ENCODE data around the gene PML. TPM values are rescaled to one million over a fixed set of nuclear protein-coding genes. Genes with fewer than 3 reads are reported as not detected.

Gene PML
- total RNA-seq, 1 experiment from 2014 or later = 67.2 TPM

DNA sequence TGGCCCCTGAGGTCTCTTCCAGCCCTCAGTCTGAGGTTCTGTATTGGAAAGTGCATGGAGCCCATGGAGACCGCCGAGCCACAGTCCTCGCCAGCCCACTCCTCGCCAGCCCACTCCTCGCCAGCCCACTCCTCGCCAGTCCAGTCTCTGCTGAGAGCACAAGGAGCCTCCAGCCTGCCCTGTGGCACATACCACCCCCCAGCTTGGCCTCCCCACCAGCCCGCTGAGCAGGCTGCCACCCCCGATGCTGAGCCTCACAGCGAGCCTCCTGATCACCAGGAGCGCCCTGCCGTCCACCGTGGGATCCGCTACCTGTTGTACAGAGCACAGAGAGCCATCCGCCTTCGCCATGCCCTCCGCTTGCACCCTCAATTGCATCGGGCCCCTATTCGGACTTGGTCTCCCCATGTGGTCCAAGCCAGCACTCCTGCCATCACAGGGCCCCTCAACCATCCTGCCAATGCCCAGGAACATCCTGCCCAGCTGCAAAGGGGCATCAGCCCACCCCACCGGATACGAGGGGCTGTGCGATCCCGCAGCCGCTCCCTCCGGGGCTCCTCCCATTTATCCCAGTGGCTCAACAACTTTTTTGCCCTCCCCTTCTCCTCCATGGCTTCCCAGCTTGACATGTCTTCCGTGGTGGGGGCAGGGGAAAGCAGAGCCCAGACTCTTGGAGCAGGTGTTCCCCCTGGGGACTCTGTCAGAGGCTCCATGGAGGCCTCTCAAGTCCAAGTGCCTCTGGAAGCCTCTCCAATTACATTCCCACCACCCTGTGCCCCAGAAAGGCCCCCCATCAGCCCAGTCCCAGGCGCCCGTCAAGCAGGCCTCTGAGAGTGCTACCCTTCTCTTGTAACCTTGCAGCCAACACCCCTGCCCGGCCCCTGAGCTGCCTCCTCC lies 40.9 kb downstream of the PML start:
- intact Hi-C loops (cut with micrococcal nuclease; ENCODE audit: unreplicated experiment) = loop anchor here (10.0 kb wide), 1 partner anchor 61 kb away; no protein-coding TSS in a partner anchor
- no peaks in the 10 kb centered on the region for H3K9me2 ChIP-seq (ENCODE audit: insufficient read depth)
- 0 out of 2 replicates have a peak, but pooled peaks cover 3% of the 10 kb centered on the region for H3F3A ChIP-seq (ENCODE audit: insufficient read depth, low read depth)
- CTCF ChIA-PET = no interaction called here
- no peak overlapping the region for H3K27ac ChIP-seq
- BruUV-seq (replicated peaks) = no TSS peak
- no peaks in the 10 kb centered on the region for H3K79me2 ChIP-seq (ENCODE audit: low read depth)
- H3K27me3 ChIP-seq (ENCODE audit: insufficient read depth, low read depth) = no peaks in the 10 kb centered on the region
- H3K4me1 ChIP-seq (replicated peaks; ENCODE audit: insufficient read depth) = peaks cover 5% of the 10 kb centered on the region; the same call in 1 of the 2 replicates
- no peaks in the 10 kb centered on the region for H3K9me3 ChIP-seq (ENCODE audit: insufficient read depth, low read depth)
- no peak for DNase-seq
- H4K20me1 ChIP-seq (ENCODE audit: insufficient read depth) = no peaks in the 10 kb centered on the region
- H3K4me3 ChIP-seq = no peak overlapping the region
- H3K4me2 ChIP-seq = no peak overlapping the region
- POLR2A ChIA-PET (ENCODE audit: unreplicated experiment) = no interaction called here
- TF ChIP-seq EZH2 (IDR thresholded peaks at IDR 0.05; ENCODE audit: low read depth) = no peak
- TF ChIP-seq, protein P1, sequence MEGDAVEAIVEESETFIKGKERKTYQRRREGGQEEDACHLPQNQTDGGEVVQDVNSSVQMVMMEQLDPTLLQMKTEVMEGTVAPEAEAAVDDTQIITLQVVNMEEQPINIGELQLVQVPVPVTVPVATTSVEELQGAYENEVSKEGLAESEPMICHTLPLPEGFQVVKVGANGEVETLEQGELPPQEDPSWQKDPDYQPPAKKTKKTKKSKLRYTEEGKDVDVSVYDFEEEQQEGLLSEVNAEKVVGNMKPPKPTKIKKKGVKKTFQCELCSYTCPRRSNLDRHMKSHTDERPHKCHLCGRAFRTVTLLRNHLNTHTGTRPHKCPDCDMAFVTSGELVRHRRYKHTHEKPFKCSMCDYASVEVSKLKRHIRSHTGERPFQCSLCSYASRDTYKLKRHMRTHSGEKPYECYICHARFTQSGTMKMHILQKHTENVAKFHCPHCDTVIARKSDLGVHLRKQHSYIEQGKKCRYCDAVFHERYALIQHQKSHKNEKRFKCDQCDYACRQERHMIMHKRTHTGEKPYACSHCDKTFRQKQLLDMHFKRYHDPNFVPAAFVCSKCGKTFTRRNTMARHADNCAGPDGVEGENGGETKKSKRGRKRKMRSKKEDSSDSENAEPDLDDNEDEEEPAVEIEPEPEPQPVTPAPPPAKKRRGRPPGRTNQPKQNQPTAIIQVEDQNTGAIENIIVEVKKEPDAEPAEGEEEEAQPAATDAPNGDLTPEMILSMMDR (conservative IDR thresholded peaks at IDR 0.05) = no peak
- H3K36me3 ChIP-seq (ENCODE audit: low read depth) = no peaks in the 10 kb centered on the region
- H2AFZ ChIP-seq = no peak overlapping the region

DNA sequence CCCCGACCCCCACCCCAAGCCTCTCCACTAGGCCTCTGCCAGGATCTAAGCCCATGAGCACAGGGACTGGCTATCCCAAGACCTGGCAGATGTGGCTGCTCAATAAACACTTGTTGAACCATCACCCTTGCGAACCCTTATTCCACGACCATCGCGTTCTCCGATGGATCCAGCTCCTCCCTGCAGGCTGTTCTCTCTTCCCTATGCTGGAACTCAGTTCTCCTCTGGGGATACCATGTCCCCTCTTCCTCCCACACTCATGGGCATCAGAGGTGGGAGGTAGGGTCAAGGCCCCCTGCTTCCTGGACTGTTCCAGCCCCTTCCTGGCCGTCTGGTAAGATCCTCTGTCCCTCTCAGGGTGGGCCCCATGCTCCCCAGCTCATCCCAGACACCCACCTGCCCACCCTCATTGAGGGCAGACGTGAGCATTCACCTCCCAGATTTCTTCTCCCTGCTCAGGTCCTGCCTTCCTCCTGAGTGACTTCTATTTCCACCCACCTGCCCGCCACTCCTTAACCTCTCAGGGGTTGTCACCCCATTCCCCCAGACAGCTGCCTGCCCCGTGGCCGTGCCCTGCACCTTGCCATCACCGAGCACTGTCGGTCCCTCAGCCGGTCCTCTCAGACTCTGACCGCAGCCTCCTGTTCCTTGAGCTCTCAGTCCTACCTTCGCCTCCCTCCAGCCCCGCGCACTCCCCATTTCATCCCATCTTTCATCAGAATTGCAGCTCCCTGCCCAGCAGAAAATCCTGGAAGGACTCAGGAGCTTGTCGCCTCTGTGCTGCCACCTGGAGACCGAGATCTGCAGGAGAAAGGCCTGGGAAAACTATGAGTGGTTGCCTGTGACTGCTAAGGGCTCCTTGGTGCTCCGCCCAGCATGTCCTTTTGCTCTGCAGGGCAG lies 42.0 kb downstream of the PML start:
- ChIA-PET POLR2A (ENCODE audit: unreplicated experiment) (no interaction called here), CTCF (interaction anchor here (1.3 kb wide), 1 partner anchor 64 kb away, joined by 8 read pairs; no protein-coding TSS in a partner anchor)
- H3K9me2 ChIP-seq (ENCODE audit: insufficient read depth) = no peaks in the 10 kb centered on the region
- no peaks in the 10 kb centered on the region for H4K20me1 ChIP-seq (ENCODE audit: insufficient read depth)
- H3K27me3 ChIP-seq (ENCODE audit: insufficient read depth, low read depth) = no peaks in the 10 kb centered on the region
- H3F3A ChIP-seq (ENCODE audit: insufficient read depth, low read depth) = 0 out of 2 replicates have a peak, but pooled peaks cover 1% of the 10 kb centered on the region
- no peaks in the 10 kb centered on the region for H3K36me3 ChIP-seq (ENCODE audit: low read depth)
- TF ChIP-seq, protein P1 (conservative IDR thresholded peaks at IDR 0.05) = peak; percentile 58
- no peak for TF ChIP-seq EZH2 (IDR thresholded peaks at IDR 0.05; ENCODE audit: low read depth)
- no TSS peak for BruUV-seq (replicated peaks)
- H2AFZ ChIP-seq = no peak overlapping the region
- intact Hi-C loops (cut with micrococcal nuclease; ENCODE audit: unreplicated experiment) = loop anchor here (10.0 kb wide), 1 partner anchor 62 kb away; no protein-coding TSS in a partner anchor
- no peaks in the 10 kb centered on the region for H3K9me3 ChIP-seq (ENCODE audit: insufficient read depth, low read depth)
- no peak overlapping the region for H3K27ac ChIP-seq
- no peak overlapping the region for H3K4me3 ChIP-seq
- no peaks in the 10 kb centered on the region for H3K79me2 ChIP-seq (ENCODE audit: low read depth)
- peak in 1 of 2 experiments; percentile 26 for DNase-seq
- no peak overlapping the region for H3K4me2 ChIP-seq
- peaks cover 7% of the 10 kb centered on the region; the same call in 1 of the 2 replicates for H3K4me1 ChIP-seq (replicated peaks; ENCODE audit: insufficient read depth)

Data from PC-9 (cell line).